Measurements from ENCODE around the gene TMEM26.

The TMEM26 gene

DNA sequence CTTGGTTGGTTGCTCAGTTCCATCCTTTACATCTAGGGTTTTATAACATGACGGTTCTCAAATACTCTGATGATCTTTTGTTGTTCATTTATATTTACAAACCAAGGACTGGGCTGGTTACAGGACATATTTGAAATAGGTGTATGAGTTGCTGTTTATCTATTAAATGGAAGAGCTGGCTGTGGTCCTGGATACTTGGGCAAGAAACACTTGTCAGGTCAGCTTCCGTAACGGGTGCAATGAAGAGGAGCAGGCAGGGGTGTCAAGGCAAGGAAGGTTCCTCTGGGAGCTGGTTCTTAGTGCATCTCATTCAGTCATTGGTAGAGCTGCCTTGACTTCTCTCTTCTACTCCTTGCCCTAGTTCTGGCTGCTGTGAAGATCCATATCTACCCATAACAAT is 4.8 kb upstream of the TMEM26 start:
- no peak for DNase-seq

DNA sequence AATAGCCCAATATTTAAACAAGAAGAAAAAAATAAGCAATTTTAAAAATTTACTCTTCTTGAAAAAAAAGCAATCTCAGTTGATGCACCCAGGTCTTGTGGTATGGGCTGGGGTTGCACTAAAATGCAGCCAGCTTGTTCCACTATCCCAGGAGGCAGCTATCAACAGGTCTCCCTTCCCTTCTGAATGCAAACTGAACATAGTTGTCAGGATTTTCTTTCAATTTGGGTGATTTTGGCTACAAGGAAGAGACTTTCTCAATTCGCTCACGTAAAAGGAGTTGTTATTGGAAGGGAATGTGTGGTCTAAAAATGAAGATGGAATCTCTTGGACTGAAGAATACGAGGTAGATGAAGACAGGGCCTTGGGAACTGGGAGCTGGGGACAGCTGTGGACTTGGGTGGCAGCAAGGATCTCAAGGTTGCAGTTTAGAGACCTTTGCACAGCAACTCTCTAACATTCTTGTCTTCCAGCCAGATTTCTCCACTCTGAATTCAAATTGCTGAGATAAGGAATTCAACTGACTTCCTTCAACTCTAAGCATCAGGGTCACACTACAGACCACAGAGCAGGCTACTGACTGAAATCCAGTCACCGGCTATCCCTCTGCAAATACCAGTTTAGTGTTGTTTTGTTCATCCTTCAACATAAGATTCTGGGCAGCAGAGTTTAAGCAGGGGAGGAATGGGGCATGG is 3.1 kb upstream of the TMEM26 start:
- DNase-seq = no peak

DNA sequence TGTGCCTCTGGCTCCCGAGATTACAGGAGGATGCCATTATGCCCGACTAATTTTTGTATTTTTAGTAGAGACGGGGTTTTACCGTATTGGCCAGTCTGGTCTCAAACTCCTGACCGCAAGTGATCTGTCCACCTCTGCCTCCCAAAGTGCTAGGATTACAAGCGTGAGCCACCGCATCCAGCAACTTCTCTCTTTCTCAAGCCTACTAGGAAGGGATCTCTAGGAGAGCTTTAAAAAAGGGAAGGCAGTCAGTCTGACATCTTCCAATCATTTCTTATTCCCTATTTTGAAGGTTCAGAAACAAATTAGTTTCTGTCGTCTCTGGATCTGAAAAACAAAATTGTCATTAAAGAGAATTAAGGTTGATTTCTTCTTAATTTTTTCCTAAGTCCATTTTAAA is 2.5 kb upstream of the TMEM26 start:
- no peak for DNase-seq

DNA sequence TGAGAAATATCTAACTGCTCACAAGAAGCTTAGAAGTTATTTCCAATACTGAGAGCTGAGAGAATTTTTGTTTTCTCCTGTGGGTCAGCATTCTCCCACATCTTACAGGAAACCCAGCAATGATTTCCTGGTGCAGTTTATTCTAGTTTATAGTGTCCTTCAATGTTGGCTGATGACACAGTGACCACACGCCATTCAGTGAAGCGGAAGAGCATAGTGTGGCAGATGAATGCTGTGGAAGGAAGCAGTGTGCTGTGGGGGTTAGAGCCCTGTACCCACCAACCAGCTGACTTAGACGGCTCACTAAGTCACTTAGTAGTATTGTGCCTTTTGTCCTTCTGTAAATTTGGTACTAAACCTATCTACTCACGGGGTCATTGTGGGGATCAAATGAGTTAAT is 1.4 kb upstream of the TMEM26 start:
- DNase-seq = no peak

DNA sequence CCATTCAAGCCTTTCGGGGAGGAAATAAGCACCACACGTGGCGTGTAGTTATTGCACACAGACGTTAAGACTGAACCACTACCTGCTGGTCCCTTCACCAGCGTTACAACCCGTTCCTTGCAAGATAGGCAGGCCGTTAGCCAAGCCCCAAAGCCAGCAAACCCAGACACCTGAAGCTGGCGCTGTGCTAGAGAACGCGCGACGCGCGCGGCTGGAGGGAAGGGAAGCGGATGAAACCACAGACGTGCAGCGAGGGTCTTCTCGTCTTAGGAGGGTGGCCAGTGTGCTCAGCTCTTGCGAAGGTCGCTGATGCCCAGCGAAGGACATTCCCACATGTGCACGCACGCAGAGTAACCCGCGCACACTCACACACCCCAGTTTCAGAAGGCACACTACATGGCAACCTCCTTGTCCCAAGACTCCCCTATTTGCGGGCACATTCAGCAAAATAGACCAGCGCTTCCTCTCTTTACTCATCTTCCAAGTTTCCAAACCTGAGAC is 980 bp downstream of the TMEM26 start:
- DNase-seq = peak in 1 of 2 experiments; percentile 20

DNA sequence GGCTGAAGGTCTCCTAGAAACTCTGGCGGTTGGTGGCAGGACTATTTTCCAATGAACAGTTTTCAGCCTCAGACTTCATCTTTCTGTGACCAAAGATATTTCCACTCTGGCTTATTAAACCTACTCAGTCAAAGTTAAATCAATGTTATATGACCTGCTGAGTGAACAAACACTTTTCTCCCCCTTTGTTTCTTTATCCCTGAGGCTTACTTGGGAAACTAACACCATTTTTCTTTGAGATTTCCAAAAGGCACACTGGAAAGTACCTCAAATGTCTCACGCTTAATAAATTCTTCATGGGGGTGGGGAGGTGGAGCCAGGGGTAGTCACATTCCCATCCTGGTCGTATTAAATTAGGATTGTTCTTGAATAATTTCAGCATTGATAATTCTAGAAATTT is 1.8 kb downstream of the TMEM26 start:
- no peak for DNase-seq

DNA sequence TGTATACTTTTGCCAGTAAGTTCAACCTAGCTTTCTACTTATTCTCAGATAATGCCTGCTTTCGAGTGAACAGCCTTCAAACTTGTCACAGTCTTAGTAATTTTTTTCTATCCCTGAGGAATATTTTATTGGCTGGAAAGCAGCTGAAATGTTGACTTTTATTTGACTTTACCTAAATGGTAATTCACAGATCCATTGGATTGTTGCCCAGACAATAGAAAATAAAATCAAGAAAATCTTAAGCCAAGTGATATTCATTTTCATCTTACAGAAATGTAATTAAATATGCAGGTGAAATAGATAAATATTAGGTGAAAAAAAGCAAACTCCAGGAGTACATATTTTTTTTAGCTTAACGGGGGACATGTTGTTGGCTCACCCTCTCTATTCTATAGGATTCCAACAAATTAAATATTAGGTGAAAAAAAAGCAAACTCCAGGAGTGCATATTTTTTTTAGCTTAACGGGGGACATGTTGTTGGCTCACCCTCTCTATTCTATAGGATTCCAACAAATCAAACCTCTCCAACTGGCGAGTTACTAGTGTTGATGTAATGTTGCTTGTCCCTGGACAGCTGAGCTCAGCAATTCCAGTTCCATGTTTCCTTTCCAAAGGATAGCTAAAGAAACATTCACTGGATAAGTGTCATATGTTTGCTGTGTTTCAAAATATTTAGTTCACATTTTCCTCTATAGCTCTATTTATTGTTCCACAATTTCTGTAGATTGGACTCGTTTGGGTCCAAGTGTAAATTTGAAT is 4.2 kb downstream of the TMEM26 start:
- DNase-seq = no peak

DNA sequence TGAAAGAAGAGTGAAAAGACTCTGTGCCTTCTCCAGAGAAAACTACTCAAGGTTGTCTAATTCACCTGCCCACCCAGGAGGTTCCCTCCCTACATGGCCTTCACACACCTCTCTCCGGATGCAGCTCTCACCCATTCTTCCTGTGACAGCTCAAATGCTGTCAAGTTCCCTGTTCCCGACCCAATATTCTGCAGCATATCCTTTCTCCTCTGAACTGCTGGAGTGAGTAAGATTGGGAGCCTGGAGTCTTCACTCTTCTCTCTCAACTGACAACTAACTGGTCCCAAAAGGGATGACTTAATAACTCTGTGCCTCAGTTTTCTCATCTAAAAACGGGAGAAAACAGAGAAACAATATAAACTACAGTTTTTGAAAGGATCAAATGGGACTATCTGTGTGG is 5.1 kb downstream of the TMEM26 start:
- no peak for DNase-seq

DNA sequence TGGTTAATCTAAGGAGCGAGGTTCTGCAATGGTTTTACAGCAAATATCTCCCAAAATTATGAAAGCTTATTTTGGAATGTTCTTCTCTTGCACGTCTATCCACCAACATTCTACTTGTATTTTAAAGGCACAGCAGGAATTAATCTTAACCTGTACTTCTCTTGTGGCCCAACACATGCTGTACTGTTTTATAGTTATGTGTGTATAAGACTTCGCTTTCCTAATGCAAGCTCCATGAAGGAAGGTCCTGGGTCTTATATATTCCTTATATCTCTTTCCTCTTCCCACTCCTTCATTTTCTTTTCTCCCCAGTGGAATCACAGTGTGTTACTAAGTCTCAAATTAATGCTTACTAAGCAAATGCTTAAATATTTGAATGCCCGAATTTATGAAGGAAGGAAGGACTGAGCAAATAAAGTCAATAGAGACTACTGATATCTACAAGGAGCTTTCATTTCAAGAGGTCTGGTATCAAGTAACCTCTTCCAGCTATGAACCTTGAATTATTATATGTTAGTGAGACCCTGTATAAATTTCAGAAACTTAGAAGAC is 14.0 kb downstream of the TMEM26 start:
- no peak for DNase-seq

DNA sequence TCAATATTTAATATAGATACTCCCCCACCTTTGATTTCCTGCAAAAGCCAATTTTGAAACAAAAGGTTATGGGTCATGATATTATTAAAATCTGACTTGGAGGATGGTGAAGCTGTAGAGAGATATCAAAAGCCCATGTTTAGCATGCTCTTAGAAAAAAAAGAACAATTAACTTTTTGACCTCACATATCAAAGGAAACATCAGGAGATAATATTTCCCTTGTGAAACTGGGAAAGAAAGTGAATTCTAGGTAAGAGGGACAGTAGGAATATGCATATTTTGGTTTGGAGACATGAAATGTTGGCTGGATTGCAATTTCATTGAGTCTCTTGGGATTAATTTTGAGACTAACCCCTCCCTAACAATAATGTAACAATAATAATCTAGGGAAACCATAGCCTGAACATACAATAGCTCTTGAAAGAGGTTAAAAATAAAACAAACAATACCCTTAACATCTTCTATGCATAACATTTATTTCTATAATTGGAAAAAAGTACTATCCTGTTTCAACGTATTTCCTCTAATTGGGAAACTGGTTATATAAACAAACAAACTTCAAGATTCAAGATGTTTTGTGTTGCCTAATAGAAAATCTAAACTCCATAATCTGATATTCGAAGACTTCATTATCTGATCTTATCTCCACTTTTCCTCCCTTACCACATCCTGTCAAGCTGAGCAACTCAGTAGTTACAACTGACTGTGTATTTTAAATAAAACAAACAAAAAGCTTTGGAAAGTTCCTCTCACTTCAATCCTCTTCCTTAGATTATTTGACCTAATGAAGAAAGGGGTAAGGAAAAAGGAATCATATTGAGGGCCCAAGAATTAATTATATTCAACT is 14.8 kb downstream of the TMEM26 start:
- no peak for DNase-seq

DNA sequence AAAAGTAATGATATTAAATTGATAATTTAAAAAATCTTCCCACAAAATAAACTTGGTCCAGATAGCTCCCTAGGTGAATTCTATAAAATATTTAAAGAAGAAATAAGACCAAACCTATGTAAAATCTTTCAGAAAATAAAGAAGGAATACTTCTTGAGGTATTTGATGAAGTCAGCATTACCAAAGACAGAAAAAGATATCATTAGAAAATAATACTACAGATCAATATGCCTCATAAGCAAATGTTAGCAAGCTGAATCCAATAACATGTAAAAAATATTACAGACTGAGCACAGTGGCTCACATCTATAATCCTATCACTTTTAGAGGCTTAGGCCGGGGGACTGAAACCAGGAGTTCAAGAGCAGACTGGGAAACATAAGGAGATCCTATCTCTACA is 30.0 kb downstream of the TMEM26 start:
- DNase-seq = no peak

DNA sequence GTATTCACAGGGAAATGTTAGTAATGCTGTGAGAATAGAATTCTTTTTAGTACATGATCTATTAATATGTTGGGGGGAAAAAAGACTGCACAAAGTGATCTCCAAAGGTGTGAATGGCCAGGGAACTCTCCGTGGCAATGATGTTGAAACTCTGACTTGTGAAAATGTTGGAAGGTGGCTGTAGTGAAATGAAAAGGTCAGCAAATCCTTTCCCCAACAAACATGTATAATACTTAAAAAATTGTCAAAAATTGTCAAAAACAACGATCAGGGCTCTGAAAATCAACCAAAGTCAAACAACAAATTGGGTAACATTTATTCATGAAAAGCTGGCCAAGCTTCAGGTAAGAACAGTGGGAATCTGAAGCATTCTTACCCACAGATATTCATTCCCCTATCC is 35.5 kb downstream of the TMEM26 start:
- no peak for DNase-seq

DNA sequence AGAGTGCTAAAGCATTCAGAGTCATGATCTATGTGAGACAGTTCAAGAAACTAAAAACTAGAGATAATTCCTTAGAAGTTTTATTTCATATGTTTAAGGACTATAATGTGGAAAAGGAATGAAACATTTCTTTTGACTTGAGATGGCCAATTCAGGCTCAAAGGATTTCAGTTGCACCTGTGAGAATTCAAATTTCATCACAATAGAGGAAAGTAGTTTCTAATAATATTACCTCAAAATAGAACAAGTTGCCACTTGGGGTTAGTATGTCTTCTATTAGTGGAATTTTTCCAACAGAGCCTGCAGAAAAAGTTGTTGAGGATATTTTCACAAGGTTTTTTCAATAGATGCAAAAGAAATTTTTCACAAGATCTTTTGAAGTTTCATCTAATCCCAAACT is 37.4 kb downstream of the TMEM26 start:
- DNase-seq = no peak

DNA sequence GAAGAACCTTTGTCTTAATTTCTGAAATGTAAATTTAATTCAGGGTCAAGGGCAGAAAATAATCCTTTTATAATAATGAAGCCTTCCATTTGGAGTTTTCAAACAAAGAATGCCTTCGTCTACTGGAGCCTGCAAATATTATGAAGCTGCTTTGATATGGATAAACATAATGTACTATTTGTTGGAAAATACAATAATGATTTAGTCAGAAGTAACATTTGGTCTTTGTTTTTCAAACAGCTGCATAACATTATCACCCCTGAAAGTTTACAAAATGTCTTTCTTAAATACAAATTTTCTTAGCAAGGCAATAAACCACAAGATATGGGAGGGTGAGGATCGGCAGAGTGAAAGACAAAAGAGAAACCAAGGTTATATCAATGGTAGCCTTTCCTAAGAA is 41.5 kb downstream of the TMEM26 start:
- no peak for DNase-seq

DNA sequence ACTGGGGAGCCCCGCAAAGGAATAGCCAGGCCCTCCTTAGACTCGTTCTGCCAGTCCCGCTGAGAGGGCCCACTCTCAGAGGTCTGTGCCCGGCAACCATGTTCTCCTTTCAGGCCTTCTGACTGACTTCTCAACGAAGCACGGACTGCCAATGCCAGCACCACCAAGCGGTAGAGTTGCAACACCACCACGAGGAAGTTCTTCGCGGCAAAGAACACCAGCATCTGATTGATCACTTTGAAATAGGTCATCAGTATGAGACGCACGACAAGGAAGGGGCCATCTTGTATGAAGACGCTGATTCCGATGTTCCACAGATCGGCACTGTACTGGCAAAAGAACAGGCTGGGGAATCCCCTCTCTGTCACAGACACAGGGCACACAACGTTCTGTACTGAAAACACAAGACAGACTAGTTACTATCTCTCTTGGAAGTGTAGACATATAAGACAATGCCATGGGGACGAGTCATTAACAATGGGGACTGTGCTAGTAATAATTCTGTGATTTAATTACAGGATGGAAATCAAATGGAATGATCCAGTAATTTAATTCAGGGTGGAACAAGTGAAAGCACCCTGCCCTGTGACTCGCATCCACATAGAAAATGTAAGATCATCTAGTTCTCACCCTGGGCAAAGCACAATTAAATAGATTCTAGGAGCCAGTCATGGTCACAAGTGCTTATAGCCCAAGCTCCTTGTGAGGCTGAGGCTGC is 42.7 kb downstream of the TMEM26 start:
- DNase-seq = no peak

DNA sequence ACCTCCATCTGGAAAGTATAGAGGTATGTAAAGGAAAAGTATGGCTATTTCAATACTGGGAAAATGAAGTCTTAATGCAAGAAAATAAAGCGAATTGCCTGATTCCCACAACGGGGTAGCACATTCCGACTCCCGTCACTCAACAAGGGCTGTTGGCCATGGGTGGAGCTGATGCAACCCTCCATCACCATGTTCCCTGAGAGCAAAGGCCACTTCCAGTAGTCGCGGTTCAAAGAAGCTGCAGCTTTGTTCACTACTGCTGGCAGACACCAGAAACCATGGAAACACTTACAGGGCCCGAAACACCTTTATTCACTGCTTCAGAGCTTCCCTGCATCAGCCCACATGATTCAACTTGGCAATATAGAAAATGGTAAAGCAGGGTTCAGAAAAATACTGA is 44.0 kb downstream of the TMEM26 start:
- no peak for DNase-seq

DNA sequence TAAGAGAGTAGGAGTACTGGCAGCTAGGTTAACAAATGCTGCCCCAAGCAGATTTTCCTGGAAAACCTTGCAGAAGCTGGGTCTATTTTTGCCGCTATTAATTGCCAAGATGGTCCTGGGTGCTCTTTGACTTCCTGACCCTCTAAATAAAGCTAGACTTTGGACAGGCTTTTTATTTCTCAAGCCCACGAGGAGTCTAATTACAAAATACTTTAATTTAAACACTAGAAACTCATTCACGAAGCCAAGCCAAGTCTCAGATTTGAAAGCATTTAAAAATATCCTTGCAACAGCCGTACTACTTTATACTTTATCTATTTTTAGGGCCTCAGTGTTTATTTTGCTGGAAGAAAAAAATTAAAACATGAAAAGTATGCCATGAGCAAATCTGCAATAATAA is 45.1 kb downstream of the TMEM26 start:
- DNase-seq = no peak

DNA sequence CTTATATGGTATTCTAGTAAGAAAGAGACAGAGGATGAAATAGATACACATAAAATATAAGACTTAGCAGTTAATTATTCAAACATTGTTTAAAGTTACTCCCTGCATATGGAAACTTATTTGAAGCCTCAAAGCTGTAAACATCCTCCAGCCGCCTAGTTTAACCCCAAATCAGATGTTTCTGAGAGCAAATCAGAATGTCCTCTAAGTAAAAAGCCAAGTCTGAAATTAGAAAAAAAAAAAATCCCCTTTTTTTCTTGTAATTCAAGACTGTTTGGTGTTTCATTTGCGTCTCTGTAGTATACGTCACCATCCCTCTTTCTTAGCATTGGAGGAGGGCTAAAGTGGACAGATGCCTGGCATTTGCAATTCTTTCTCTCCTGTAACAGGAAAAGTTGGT is 46.4 kb downstream of the TMEM26 start:
- DNase-seq = no peak

DNA sequence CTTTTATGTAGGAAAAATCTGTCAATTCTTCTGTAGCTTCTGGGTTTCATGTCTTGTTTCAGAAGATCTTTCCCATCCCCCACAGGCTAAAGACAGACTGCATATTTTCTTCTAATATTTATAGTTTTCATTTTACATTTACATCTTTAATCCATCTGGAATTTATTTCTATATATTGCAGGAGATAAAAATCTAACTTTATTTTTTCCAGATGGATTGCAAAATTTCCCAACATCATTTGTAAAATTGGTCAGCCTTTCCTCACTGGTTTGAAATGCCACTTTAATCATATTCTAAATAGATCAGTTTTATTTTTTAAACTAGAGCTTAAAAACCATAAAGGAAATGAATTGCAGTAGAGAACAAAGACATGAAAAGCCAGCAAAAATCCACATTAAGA is 46.9 kb downstream of the TMEM26 start:
- DNase-seq = no peak

DNA sequence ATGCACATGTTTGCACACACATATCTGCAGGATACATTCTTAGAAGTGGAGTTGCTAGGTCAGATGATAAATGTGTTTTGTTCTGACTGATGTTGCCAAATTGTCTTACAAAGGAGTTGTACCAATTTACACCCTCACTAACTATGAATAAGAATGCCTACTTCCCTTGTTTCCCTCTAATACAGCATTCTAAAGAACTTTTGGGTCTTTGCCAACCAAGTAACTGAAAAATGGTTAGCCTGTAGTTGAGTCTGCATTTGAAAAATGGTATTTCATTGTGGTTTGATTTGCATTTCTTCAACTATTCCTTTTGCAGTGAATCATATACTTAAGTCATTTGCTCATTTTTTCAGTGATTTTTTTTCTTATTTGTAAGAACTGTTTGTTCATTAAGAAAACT is 48.4 kb downstream of the TMEM26 start:
- DNase-seq = no peak

DNA sequence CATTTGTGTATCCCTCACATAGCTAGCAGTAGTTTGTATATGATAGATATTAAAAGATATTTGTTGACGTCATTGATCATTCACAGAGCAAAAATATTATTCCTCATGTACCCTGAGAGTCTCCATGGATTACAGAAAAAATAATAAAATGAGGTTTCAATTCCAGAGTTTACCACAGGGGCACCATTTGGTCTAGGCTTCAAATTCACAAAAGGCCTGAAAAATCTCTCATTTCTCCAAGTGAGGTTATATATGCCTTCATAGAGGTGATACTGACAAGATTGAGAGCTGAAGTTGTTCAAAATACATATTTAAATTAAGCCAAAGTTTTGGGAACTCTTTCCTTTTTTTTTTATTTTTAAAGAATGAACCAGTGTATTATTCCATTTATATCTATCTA is 52.7 kb downstream of the TMEM26 start:
- DNase-seq = no peak

DNA sequence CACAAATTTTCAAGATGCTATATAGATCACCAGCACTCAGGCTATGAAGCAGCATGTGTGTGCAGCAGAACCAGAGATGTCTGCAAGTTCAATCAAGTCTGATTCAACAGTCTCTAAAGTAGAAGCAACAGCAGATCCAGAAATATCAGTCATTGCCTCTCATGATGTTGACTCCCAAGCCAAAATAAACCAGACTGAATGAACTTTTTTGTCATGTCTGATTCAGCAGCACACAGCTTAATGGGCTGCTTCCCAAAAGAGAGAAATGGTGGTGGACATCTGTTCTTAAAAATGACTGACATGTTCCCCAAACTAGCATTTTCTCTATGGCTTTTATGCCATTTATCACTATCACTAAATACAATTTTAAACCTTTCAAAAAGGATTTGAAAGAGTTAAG is 53.8 kb downstream of the TMEM26 start:
- no peak for DNase-seq
